ENCODE results near the gene USP4.

DNA sequence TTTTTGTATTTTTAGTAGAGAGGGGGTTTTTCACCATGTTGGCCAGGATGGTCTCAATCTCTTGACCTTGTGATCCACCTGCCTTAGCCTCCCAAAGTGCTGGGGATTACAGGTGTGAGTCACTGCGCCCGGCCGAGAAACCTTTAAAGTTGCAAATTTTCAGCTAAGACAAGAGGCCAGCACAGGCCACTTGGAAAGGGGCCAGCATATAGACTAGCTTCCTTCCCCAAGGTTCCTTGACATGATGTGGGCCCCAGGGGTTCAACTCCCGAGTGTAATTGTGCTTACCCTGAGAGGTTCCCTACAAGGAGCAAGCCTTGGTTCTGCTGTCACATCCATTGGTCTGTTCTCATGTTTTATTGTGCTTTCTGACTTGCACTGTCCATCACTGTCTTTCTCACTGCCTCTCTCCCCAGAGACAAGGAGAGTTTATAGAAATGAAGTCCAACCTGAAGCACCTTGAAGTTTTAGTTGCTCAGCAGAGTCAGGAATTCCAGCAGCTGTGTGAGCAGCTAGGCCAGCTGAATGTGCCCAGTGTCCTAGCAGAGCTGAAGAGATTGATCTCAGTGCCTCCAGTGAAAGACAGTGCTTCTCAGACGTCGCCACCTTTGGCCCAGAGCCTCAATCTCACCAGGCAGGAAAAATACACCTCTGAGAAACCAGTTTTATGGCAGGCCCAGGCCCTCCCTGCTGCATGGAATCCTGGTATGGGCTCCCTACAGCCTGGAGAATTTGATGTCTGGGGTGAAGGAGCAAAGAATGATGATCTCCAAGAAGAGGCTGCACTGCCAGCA is 83.9 kb downstream of the USP4 start:
- TF ChIP-seq, protein P1, sequence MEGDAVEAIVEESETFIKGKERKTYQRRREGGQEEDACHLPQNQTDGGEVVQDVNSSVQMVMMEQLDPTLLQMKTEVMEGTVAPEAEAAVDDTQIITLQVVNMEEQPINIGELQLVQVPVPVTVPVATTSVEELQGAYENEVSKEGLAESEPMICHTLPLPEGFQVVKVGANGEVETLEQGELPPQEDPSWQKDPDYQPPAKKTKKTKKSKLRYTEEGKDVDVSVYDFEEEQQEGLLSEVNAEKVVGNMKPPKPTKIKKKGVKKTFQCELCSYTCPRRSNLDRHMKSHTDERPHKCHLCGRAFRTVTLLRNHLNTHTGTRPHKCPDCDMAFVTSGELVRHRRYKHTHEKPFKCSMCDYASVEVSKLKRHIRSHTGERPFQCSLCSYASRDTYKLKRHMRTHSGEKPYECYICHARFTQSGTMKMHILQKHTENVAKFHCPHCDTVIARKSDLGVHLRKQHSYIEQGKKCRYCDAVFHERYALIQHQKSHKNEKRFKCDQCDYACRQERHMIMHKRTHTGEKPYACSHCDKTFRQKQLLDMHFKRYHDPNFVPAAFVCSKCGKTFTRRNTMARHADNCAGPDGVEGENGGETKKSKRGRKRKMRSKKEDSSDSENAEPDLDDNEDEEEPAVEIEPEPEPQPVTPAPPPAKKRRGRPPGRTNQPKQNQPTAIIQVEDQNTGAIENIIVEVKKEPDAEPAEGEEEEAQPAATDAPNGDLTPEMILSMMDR (IDR thresholded peaks at IDR 0.05; ENCODE audit: low read length): no peak
- TF ChIP-seq EZH2phosphoT487 (IDR thresholded peaks at IDR 0.05; ENCODE audit: low read length): no peak
